ENCODE measurements around the gene P3H2. TPM values are rescaled to one million over a fixed set of nuclear protein-coding genes. Genes with fewer than 3 reads are reported as not detected.
A peak's percentile ranks its signal among the peaks of the same experiment; 100 is the strongest.

The P3H2 gene
- total and polyA plus RNA-seq, 2 experiments from 2014 or later: 4.7 to 14.9 TPM

GRCh38 chr3:190012314-190012782 lies 108.3 kb downstream of the P3H2 start:
- Histone ChIP-seq H3K27me3 (replicated peaks; ENCODE audit: insufficient read depth) (no peaks in the 10 kb centered on the region), H3K27ac (peak overlapping the region; percentile 12; the same call in 1 of the 2 replicates), H2AFZ (no peak overlapping the region), H3K79me2 (ENCODE audit: insufficient read depth) (no peaks in the 10 kb centered on the region), H3F3A (ENCODE audit: insufficient read depth) (peaks cover 29% of the 10 kb centered on the region), H3K4me2 (ENCODE audit: unreplicated experiment) (peak overlapping the region; percentile 57), H4K20me1 (ENCODE audit: insufficient read depth) (no peaks in the 10 kb centered on the region), H3K9me3 (ENCODE audit: low read depth) (no peaks in the 10 kb centered on the region), H3K9ac (no peak overlapping the region), H3K4me1 (ENCODE audit: insufficient read depth) (peaks cover 27% of the 10 kb centered on the region), H3K4me3 (peak overlapping the region; percentile 16; the same call in 1 of the 2 replicates), H3K36me3 (ENCODE audit: low read depth) (no peaks in the 10 kb centered on the region), H3K9me2 (ENCODE audit: insufficient read depth) (no peaks in the 10 kb centered on the region; the same call in 1 of the 2 replicates)
- WGBS, 2 experiments (ENCODE audit: low coverage in 1 of 2, low lambda C conversion rate in 2 of 2, missing lambda C conversion rate in 2 of 2): 5 to 6% methylated on average over 4 of the region's 4 CpGs
- in situ Hi-C loops (cut with MboI): no loop called here
- peak; percentile 55 for DNase-seq
- TF ChIP-seq EZH2phosphoT487 (IDR thresholded peaks at IDR 0.05; ENCODE audit: insufficient read depth, low read depth) (no peak), EZH2 (IDR thresholded peaks at IDR 0.05; ENCODE audit: insufficient read depth, poor library complexity, severe bottlenecking) (no peak)

- Histone ChIP-seq H3K79me2 (ENCODE audit: insufficient read depth) (no peaks in the 10 kb centered on the region), H4K20me1 (ENCODE audit: insufficient read depth) (no peaks in the 10 kb centered on the region), H3K27ac (no peak overlapping the region), H3K4me3 (no peak overlapping the region), H3K36me3 (ENCODE audit: low read depth) (no peaks in the 10 kb centered on the region), H3K4me1 (ENCODE audit: insufficient read depth) (peaks cover 24% of the 10 kb centered on the region), H3K27me3 (replicated peaks; ENCODE audit: insufficient read depth) (no peaks in the 10 kb centered on the region), H2AFZ (no peak overlapping the region), H3K9me2 (ENCODE audit: insufficient read depth) (no peaks in the 10 kb centered on the region; the same call in 1 of the 2 replicates), H3K4me2 (ENCODE audit: unreplicated experiment) (no peak overlapping the region), H3K9ac (no peak overlapping the region), H3F3A (ENCODE audit: insufficient read depth) (peaks cover 29% of the 10 kb centered on the region), H3K9me3 (ENCODE audit: low read depth) (no peaks in the 10 kb centered on the region)
- no peak for TF ChIP-seq EZH2 (IDR thresholded peaks at IDR 0.05; ENCODE audit: insufficient read depth, poor library complexity, severe bottlenecking)
- no peak for TF ChIP-seq EZH2phosphoT487 (IDR thresholded peaks at IDR 0.05; ENCODE audit: insufficient read depth, low read depth)
- in situ Hi-C loops (cut with MboI): no loop called here
- WGBS, 2 experiments (ENCODE audit: low coverage in 1 of 2, low lambda C conversion rate in 2 of 2, missing lambda C conversion rate in 2 of 2): 97 to 98% methylated on average over 2 of the region's 2 CpGs
- DNase-seq: no peak
Measured at GRCh38 chr3:190010486-190010885, 110.2 kb downstream of the P3H2 start.

GRCh38 chr3:190009614-190010013 lies 111.1 kb downstream of the P3H2 start:
- DNase-seq: no peak
- Histone ChIP-seq H3K9ac (no peak overlapping the region), H4K20me1 (ENCODE audit: insufficient read depth) (no peaks in the 10 kb centered on the region), H3K79me2 (ENCODE audit: insufficient read depth) (no peaks in the 10 kb centered on the region), H3K36me3 (ENCODE audit: low read depth) (no peaks in the 10 kb centered on the region), H3K4me3 (no peak overlapping the region), H3K4me1 (ENCODE audit: insufficient read depth) (peaks cover 19% of the 10 kb centered on the region), H3K9me2 (ENCODE audit: insufficient read depth) (no peaks in the 10 kb centered on the region; the same call in 1 of the 2 replicates), H2AFZ (no peak overlapping the region), H3K9me3 (ENCODE audit: low read depth) (no peaks in the 10 kb centered on the region), H3K27me3 (replicated peaks; ENCODE audit: insufficient read depth) (no peaks in the 10 kb centered on the region), H3F3A (ENCODE audit: insufficient read depth) (peaks cover 29% of the 10 kb centered on the region), H3K27ac (no peak overlapping the region), H3K4me2 (ENCODE audit: unreplicated experiment) (no peak overlapping the region)
- in situ Hi-C loops (cut with MboI): no loop called here
- TF ChIP-seq EZH2phosphoT487 (IDR thresholded peaks at IDR 0.05; ENCODE audit: insufficient read depth, low read depth) (no peak), EZH2 (IDR thresholded peaks at IDR 0.05; ENCODE audit: insufficient read depth, poor library complexity, severe bottlenecking) (no peak)
- 89% methylated on average over 1 of the region's 1 CpG for WGBS, 2 experiments (ENCODE audit: low coverage in 1 of 2, low lambda C conversion rate in 2 of 2, missing lambda C conversion rate in 2 of 2)

GRCh38 chr3:190008432-190008831 lies 112.3 kb downstream of the P3H2 start:
- H3K36me3 ChIP-seq (ENCODE audit: low read depth): no peaks in the 10 kb centered on the region
- H3F3A ChIP-seq (ENCODE audit: insufficient read depth): peaks cover 25% of the 10 kb centered on the region
- no peaks in the 10 kb centered on the region for H4K20me1 ChIP-seq (ENCODE audit: insufficient read depth)
- no peaks in the 10 kb centered on the region for H3K27me3 ChIP-seq (replicated peaks; ENCODE audit: insufficient read depth)
- H3K9me3 ChIP-seq (ENCODE audit: low read depth): no peaks in the 10 kb centered on the region
- TF ChIP-seq EZH2 (IDR thresholded peaks at IDR 0.05; ENCODE audit: insufficient read depth, poor library complexity, severe bottlenecking) (no peak), EZH2phosphoT487 (IDR thresholded peaks at IDR 0.05; ENCODE audit: insufficient read depth, low read depth) (no peak)
- H3K4me1 ChIP-seq (ENCODE audit: insufficient read depth): peaks cover 24% of the 10 kb centered on the region
- in situ Hi-C loops (cut with MboI): no loop called here
- 76 to 78% methylated on average over 2 of the region's 2 CpGs for WGBS, 2 experiments (ENCODE audit: low coverage in 1 of 2, low lambda C conversion rate in 2 of 2, missing lambda C conversion rate in 2 of 2)
- no peak overlapping the region for H3K9ac ChIP-seq
- H3K27ac ChIP-seq: no peak overlapping the region
- no peak for DNase-seq
- H3K4me3 ChIP-seq: no peak overlapping the region
- no peak overlapping the region for H3K4me2 ChIP-seq (ENCODE audit: unreplicated experiment)
- no peaks in the 10 kb centered on the region; the same call in 1 of the 2 replicates for H3K9me2 ChIP-seq (ENCODE audit: insufficient read depth)
- H3K79me2 ChIP-seq (ENCODE audit: insufficient read depth): no peaks in the 10 kb centered on the region
- no peak overlapping the region for H2AFZ ChIP-seq
